GM19372 (cell line): ENCODE data around the gene BMP5.
A peak's percentile ranks its signal among the peaks of the same experiment; 100 is the strongest.

Experiments used
- ATAC-seq: cut with Tn5 transposase; IDR thresholded peaks from one replicate; pipeline ENCODE4 v1.9.1; 2021; ENCODE audit warnings: mild to moderate bottlenecking, low read depth, moderate library complexity; ENCODE audit not compliant: unreplicated experiment

BMP5 gene

DNA sequence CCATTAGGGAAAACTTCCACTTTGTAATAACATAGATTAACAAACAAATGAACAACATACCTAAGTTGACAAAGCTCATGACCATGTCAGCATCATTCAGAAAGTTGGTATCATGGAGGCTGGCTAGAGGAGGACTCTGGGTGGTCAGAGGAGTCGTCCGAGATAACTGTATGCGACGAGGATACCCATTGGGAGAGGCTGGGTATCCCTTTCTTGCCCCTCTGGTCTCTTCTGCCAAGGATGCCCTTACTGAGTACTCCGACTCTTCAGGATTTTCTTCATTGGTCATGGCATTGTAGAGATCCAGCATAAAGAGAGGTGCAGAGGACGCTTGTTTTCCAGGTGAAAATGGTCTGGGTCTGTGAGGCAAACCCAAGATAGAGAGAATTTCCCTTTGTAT, 1.1 kb downstream of the BMP5 start:
- ATAC-seq = no peak

DNA sequence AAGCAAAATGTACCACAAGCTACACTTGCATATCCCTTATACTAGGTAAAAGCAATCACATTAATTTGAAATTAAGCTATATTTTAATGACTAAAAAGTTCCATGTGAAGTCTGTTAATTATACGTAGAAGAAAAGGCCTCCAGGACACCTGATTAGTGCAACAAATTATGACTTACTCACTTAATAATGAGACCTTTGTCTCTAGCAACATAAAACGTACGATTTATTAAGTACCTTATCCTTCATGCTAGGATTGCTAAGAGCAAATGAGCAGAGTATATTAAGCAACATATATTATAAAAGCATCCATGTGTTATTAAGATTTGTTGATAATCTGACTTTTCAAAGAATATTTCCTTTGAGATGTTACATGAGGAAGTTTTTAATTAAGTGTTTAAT, 2.5 kb downstream of the BMP5 start:
- ATAC-seq = no peak

GRCh38 chr6:55870181-55870813, 5.1 kb downstream of the BMP5 start:
- no peak for ATAC-seq

DNA sequence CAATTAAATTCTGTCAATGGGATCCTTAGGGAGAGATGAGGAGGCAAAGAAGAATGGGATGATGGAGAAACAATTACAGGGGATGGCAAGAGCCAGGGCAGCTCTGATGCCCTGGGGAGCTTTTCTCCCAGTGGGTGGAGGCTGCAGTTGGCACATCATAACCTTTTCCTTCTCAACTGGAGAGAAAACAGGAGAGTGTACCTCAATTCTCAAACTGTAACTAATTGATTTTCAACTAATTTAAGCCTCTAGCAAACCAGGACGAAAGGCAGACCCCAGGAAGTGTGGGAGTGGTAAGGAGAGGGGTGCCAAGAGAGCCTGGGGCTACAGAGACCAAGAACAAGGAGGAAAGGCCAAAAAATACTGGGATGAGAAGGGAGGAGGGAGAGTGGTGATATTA, 5.7 kb downstream of the BMP5 start:
- no peak for ATAC-seq

GRCh38 chr6:55868771-55869479, 6.5 kb downstream of the BMP5 start:
- peak; percentile 77 for ATAC-seq

DNA sequence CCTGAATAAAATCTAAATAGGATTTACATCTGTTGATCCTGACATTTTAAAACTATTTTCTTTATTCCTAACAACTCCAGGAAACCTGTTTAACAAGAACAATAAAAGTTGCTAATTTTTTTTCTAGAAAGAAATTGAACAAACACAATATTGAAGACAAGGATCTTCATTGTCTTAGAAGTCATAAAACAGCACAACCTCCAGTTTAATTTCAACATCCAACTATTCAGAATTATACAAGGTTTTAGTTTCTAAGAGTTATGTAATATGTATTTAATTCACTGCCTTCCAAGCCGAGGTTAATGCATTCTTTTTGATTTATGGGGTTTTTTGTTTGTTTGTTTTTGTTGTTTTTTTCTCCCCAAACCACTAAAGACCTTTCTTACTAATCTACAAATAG, 7.2 kb downstream of the BMP5 start:
- no peak for ATAC-seq

DNA sequence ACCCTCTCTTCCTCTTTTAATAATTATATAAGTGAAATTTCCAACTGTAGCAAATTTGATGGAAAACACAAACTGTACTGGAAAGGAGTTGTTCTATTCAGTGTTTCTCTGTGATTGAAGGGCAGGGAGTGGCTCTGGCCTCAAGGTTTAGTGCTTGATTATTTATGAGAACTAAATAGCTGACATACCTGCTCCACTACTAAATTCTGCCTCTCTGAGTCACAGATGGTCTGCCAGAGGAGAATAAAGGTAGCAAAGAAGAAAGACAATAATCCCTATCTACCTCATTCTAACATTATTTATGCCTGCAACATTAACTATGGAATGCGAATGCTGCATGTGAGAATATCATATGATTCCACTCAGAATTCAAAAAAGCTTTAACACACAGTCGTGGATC, 9.3 kb downstream of the BMP5 start:
- ATAC-seq = no peak

- no peak for ATAC-seq
These were observed 22.1 kb downstream of the BMP5 start for GRCh38 chr6:55853008-55854001.

GRCh38 chr6:55841341-55841740, 34.0 kb downstream of the BMP5 start:
- ATAC-seq = no peak

GRCh38 chr6:55839080-55839479, 36.3 kb downstream of the BMP5 start:
- ATAC-seq = no peak

GRCh38 chr6:55836945-55837344, 38.4 kb downstream of the BMP5 start:
- ATAC-seq = no peak

- no peak for ATAC-seq
These were observed 38.9 kb downstream of the BMP5 start for GRCh38 chr6:55836481-55836880.

- ATAC-seq = no peak
These were observed 40.2 kb downstream of the BMP5 start for GRCh38 chr6:55835220-55835619.

GRCh38 chr6:55833284-55833683, 42.1 kb downstream of the BMP5 start:
- ATAC-seq = no peak

- no peak for ATAC-seq
These were observed 47.4 kb downstream of the BMP5 start for GRCh38 chr6:55827818-55828522.

GRCh38 chr6:55826941-55827340, 48.4 kb downstream of the BMP5 start:
- ATAC-seq = no peak

GRCh38 chr6:55825402-55826051, 49.9 kb downstream of the BMP5 start:
- ATAC-seq = no peak

DNA sequence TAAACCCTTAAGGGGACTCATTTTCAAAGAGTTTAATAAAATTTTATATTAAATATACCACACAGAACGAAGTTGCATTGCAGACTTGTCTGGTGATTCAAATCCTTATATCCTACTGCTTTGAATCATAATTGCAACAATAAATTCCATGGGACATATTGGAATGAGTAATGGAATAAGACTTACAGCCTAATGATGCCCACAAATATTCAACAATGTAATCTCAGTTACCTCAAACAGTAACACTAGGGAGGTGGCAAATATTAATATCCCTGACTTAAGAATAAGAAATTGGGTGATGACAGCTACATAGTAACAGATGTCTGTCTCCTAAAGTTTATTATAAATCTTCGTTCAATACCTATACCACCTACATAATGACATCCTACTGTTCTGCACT, 52.6 kb downstream of the BMP5 start:
- ATAC-seq = no peak

DNA sequence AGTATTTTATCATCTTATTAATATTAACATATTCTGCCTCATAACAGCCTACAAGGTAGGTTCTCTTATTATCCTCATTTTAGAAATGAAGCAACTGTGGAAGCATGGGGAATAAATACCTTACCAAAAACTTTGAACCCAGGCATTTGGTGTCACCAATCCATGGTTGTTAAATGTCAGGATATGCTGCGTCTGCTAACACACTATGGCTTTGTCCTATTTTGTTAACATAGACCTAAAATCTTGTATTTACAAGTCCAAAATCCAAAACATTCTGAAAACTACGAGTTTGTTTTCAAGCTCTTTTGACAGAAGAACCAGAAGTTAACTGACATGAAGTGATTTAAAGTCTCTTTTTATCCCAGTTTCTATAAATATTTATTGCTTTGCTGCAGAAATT, 53.4 kb downstream of the BMP5 start:
- no peak for ATAC-seq

GRCh38 chr6:55820696-55821095, 54.7 kb downstream of the BMP5 start:
- no peak for ATAC-seq
